Transverse colon (tissue), 4 donors: ENCODE measurements around the gene QPCT. TPM values are rescaled to one million over a fixed set of nuclear protein-coding genes. Genes with fewer than 3 reads are reported as not detected.
A peak's percentile ranks its signal among the peaks of the same experiment; 100 is the strongest.
"Not testable (repeated sequence)": the region's sequence is repeated elsewhere in the genome, so short reads cannot be mapped to it uniquely, and the experiment has no call there.

Experiments used
- DNase-seq: peaks from one replicate; pipeline ENCODE4 v3.0.0-alpha.2; 2019
- H3K27ac ChIP-seq, 4 donors: fragments of 200-600 bp; sonication (generic); 2 replicates each; pipeline ENCODE4 v1.5.1; 2016 to 2018; ENCODE audit warnings: inconsistent platforms in 4 of 4
- H3K27me3 ChIP-seq: fragments of 200-600 bp; sonication (generic); 2 replicates; pipeline ENCODE4 v1.5.1; 2017; ENCODE audit warnings: inconsistent platforms
- H3K36me3 ChIP-seq, 4 donors: fragments of 200-600 bp; sonication (generic); 2 replicates each; pipeline ENCODE4 v1.5.1; 2017 to 2019; ENCODE audit warnings: inconsistent platforms in 4 of 4
- H3K4me1 ChIP-seq, 4 donors: fragments of 200-600 bp; sonication (generic); 2 replicates each; pipeline ENCODE4 v1.5.1; 2017 to 2020; ENCODE audit warnings: inconsistent platforms in 4 of 4
- H3K4me3 ChIP-seq, 4 donors: fragments of 200-600 bp; sonication (generic); 1 replicate in 1 of 4; 2 replicates in 3 of 4; pipeline versions ENCODE4 v1.5.1 to v1.6.1; 2017 to 2019; ENCODE audit warnings: inconsistent platforms in 4 of 4
- H3K9me3 ChIP-seq, 2 donors: fragments of 200-600 bp; sonication (generic); 2 replicates each; pipeline ENCODE4 v1.5.1; 2017 to 2019; ENCODE audit warnings: inconsistent platforms in 2 of 2
- CTCF ChIP-seq, 5 experiments: fragments of 200-600 bp in 3 of 5; fragments of 450-650 bp in 2 of 5; sonication (generic) in 3 of 5; IDR thresholded peaks; 1 replicate in 2 of 5; 2 replicates in 3 of 5; pipeline ENCODE4 v1.5.1; 2016 to 2017; ENCODE audit warnings: antibody characterized with exemption in 5 of 5, inconsistent platforms in 3 of 5, mild to moderate bottlenecking in 2 of 5, moderate library complexity in 1 of 5
- EP300 ChIP-seq: sonication (generic); formaldehyde crosslinking; IDR thresholded peaks from one replicate; pipeline ENCODE4 v1.6.1; 2017; ENCODE audit warnings: antibody characterized with exemption, low read depth
- POLR2A ChIP-seq: fragments of 450-650 bp; IDR thresholded peaks from one replicate; pipeline ENCODE4 v1.6.1; 2016; ENCODE audit warnings: antibody characterized with exemption, mild to moderate bottlenecking, moderate library complexity
- POLR2AphosphoS5 ChIP-seq, 3 donors: sonication (generic); formaldehyde crosslinking; IDR thresholded peaks; one replicate each; pipeline ENCODE4 v1.6.1; 2016; ENCODE audit warnings: antibody characterized with exemption in 3 of 3
- WGBS, 2 donors: methylation state at CpG; one replicate each; pipeline ENCODE4 v1.1.5; 2018; ENCODE audit warnings: low coverage in 1 of 2; 5-methylcytosine and 5-hydroxymethylcytosine counted together
- in situ Hi-C, 4 donors: fragments of 200-750 bp; cut with MboI; loops; one replicate each; pipeline versions ENCODE4 v1.15.0 to v1.15.1; 2017; ENCODE audit warnings: low sequenced_read_pairs in 3 of 4, low pct_ligation_motif_present in 1 of 4, low pct_unique_long_range_greater_than_20kb in 1 of 4
- intact Hi-C: fragments of 100-400 bp; cut with DNase I; formaldehyde crosslinking; loops from one replicate; pipeline ENCODE4 v1.15.1; 2023; ENCODE audit warnings: low total_unique reads
- total RNA-seq, 4 donors: library from RNA; depleted of rRNA; stranded (reverse); fragments of >200 nt; gene quantifications; one replicate each; pipeline ENCODE4 v1.1.0, GENCODE V29; 2016

The QPCT gene
- total RNA-seq: 10 to 100 TPM in 3 of 4 donors, 1 to 10 TPM in 1; 1.6 to 34.4 (median 14.3) TPM

GRCh38 chr2:37344453-37345361 lies at the start of gene QPCT:
Gene QPCT (plus strand): TSS chr2:37344630. CDS start chr2:37344732, 102 bp downstream.
- 3% methylated on average over 57 of the region's 73 CpGs; no CpG with 5 or more reads in 1 of the 2 donors for WGBS, 2 donors
- no peaks in the 10 kb centered on the region for H3K36me3 ChIP-seq
- TF ChIP-seq POLR2A: peak; percentile 24
- TF ChIP-seq EP300: no peak

GRCh38 chr2:37294858-37295257 lies 49.6 kb upstream of the QPCT start:
- H3K36me3 ChIP-seq, H3K9me3 ChIP-seq, H3K27me3 ChIP-seq, DNase-seq, H3K4me3 ChIP-seq, H3K27ac ChIP-seq, in situ Hi-C loops, intact Hi-C loops: not testable (repeated sequence)
- 75 to 90% methylated on average over 1 to 2 of the region's 2 CpGs for WGBS, 2 donors
- peaks cover 0 to 17% (median 7%) of the 10 kb centered on the region in 4 donors for H3K4me1 ChIP-seq

More at GRCh38 chr2:37344453-37345361, at the start of gene QPCT:
- H3K4me3 ChIP-seq: peak within 1 kb of the TSS; percentile 54 to 80 (median 64)
- in situ Hi-C loops (no loop called here), intact Hi-C loops (no loop called here)
- peak within 1 kb of the TSS; percentile 74 to 86 (median 81) for H3K27ac ChIP-seq
- peaks cover 0 to 21% (median 18%) of the 10 kb centered on the region in 4 donors for H3K4me1 ChIP-seq
- no peaks in the 10 kb centered on the region for H3K9me3 ChIP-seq
- DNase-seq: peak; percentile 69
- H3K27me3 ChIP-seq: no peaks in the 10 kb centered on the region

GRCh38 chr2:37295469-37296073 lies 48.9 kb upstream of the QPCT start:
- Histone ChIP-seq H3K36me3 (no peaks in the 10 kb centered on the region), H3K27me3 (no peaks in the 10 kb centered on the region), H3K9me3 (no peaks in the 10 kb centered on the region), H3K27ac (no peak overlapping the region), H3K4me3 (no peak overlapping the region), H3K4me1 (peaks cover 0 to 17% (median 7%) of the 10 kb centered on the region in 4 donors)
- intact Hi-C loops (no loop called here), in situ Hi-C loops (no loop called here)
- DNase-seq: no peak
- TF ChIP-seq EP300: no peak
- TF ChIP-seq POLR2AphosphoS5 (IDR thresholded peaks at IDR 0.05): no peak
- no peak for TF ChIP-seq CTCF (IDR thresholded peaks at IDR 0.05)
- TF ChIP-seq POLR2A: no peak
- WGBS, 2 donors: 35% methylated on average over 1 of the region's 1 CpG; no CpG with 5 or more reads in 1 of the 2 donors

GRCh38 chr2:37297632-37298031 lies 46.8 kb upstream of the QPCT start:
- intact Hi-C loops: no loop called here

More at GRCh38 chr2:37297632-37298031, 46.8 kb upstream of the QPCT start:
- no peak for DNase-seq
- Histone ChIP-seq H3K36me3 (no peaks in the 10 kb centered on the region), H3K4me3 (no peak overlapping the region), H3K27ac (no peak overlapping the region), H3K4me1 (peaks cover 0 to 25% (median 7%) of the 10 kb centered on the region in 4 donors), H3K9me3 (no peaks in the 10 kb centered on the region), H3K27me3 (no peaks in the 10 kb centered on the region)
- TF ChIP-seq POLR2A: no peak
- TF ChIP-seq EP300: no peak
- no peak for TF ChIP-seq CTCF (IDR thresholded peaks at IDR 0.05)
- TF ChIP-seq POLR2AphosphoS5 (IDR thresholded peaks at IDR 0.05): no peak
- in situ Hi-C loops: no loop called here
